CD4-positive, alpha-beta T cell treated with Interleukin-15 for 1 hour (primary cell): ENCODE results near the gene GRK4.

Experiments
- DNase-seq: peaks from one replicate; pipeline ENCODE4 v3.0.0-alpha.2; 2020

Gene GRK4

DNA sequence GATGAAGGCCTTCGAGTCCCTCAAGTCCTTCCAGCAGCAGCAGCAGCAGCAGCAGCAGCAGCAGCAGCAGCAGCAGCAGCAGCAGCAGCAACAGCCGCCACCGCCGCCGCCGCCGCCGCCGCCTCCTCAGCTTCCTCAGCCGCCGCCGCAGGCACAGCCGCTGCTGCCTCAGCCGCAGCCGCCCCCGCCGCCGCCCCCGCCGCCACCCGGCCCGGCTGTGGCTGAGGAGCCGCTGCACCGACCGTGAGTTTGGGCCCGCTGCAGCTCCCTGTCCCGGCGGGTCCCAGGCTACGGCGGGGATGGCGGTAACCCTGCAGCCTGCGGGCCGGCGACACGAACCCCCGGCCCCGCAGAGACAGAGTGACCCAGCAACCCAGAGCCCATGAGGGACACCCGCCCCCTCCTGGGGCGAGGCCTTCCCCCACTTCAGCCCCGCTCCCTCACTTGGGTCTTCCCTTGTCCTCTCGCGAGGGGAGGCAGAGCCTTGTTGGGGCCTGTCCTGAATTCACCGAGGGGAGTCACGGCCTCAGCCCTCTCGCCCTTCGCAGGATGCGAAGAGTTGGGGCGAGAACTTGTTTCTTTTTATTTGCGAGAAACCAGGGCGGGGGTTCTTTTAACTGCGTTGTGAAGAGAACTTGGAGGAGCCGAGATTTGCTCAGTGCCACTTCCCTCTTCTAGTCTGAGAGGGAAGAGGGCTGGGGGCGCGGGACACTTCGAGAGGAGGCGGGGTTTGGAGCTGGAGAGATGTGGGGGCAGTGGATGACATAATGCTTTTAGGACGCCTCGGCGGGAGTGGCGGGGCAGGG lies 111.7 kb downstream of the GRK4 start:
- DNase-seq = peak; percentile 68

DNA sequence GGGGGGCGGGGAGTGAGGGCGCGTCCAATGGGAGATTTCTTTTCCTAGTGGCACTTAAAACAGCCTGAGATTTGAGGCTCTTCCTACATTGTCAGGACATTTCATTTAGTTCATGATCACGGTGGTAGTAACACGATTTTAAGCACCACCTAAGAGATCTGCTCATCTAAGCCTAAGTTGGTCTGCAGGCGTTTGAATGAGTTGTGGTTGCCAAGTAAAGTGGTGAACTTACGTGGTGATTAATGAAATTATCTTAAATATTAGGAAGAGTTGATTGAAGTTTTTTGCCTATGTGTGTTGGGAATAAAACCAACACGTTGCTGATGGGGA lies 112.2 kb downstream of the GRK4 start:
- DNase-seq = no peak

DNA sequence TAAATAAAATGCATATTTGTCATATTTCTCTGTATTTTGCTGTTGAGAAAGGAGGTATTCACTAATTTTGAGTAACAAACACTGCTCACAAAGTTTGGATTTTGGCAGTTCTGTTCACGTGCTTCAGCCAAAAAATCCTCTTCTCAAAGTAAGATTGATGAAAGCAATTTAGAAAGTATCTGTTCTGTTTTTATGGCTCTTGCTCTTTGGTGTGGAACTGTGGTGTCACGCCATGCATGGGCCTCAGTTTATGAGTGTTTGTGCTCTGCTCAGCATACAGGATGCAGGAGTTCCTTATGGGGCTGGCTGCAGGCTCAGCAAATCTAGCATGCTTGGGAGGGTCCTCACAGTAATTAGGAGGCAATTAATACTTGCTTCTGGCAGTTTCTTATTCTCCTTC lies 114.4 kb downstream of the GRK4 start:
- DNase-seq = no peak

DNA sequence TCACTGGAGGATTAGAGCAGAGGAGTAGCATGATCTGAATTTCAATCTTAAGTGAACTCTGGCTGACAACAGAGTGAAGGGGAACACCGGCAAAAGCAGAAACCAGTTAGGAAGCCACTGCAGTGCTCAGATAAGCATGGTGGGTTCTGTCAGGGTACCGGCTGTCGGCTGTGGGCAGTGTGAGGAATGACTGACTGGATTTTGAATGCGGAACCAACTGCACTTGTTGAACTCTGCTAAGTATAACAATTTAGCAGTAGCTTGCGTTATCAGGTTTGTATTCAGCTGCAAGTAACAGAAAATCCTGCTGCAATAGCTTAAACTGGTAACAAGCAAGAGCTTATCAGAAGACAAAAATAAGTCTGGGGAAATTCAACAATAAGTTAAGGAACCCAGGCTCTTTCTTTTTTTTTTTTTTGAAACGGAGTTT lies 116.3 kb downstream of the GRK4 start:
- peak; percentile 44 for DNase-seq

DNA sequence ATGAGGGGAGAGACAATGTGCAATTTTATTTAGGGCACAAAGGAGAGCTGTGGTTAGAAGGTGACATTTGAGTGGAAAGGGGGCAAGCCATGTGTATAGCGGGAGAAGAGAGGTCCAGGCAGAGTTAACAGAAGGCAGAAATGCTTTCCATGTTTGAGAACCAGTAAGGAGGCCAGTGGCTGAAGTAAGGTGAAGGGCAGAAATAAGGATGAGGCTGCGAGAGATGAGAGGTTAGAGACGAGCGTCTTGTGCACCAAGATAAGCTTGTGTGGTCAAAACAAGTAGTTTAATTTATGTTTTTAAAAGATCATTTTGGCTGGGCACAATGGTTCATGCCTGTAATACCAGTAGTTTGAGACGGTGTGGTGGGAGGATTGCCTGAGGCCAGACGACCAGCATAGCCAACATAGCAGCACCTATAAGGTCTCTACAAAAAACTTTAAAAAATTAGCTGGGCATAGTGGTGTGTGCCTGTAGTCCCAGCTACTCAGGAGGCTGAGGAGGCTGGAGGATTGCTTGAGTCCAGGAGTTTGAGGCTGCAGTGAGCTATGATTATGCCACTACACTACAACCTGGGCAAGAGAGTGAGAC lies 119.6 kb downstream of the GRK4 start:
- DNase-seq = no peak

DNA sequence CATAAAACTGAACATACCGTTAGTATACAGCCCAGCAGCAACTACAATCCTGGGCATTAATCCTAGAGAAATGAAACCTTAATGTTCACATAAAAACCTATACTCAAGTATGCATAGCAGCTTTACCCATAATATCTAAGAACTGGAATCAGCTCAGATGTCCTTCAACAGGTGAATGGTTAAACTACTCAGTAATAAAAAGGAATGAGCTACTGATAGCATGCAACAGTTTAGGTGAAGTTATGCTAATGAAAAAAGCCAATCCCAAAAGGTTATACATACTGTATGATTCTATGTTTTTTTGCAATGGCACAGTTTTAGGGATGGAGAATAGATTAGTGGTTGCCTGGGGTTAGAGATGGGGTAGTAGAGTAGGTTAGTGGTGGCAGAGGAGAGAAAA lies 120.4 kb downstream of the GRK4 start:
- DNase-seq = no peak

DNA sequence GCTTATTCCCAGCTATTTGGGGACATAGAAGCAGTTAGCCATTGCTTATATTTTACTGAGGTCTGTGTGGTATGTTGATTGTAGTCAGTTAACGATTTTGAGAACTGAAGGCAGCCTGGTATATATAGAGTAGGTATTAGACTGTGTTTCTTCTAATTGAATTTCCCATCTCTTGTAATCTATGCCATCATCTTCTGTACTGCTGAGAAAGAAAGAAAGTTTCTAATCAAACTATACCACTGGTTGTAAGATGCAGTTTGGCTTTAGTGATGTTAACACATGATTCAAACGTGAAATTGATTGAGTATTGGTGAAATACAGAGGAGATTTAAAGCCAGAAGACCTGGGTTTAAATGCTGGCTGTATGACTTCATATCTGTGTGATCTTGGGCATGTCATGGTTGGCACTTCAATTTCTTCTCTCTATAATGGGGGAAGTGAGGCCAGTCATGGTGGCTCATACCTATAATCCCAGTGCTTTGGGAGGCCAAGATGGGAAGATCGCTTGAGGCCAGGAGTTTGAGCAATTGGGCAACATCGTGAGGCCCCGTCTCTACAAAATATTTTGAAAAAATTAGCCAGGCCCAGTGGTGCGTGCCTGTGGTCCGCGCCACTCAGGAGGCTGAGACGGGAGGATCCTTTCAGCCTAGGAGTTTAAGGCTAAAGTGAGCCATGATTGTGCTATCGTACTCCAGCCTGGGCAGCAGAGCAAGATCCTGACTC lies 122.7 kb downstream of the GRK4 start:
- DNase-seq = no peak

DNA sequence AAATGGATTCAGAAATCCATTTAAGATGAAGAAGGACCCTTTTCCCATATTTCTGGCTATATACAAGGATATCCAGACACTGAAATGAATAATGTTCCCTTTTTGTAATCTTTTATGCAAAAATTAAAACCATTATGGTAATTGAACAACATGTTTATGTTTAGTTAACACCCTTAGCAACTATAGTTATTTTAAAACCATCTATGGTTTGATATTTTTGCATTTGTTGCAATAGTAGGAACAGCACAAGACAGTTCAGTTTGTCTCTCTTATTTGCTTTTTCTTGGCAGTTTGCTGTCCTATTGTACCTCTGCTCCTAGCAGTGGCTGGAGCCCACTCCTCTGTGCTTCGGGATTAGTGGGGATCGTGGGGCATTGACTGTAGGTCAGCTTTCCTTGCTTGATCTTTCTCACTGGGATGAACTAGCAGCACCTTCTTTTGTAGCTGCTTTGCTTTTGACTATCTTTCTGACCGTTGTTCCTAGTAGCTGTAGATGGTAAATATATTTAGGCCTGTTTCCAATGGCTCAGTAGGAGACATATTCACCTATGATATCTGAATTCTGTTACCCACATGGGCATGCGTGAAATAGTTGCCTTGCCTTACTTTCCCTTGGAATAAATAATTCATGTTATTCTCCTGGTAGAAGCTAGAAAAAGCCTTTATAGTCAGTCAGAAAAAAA lies 123.9 kb downstream of the GRK4 start:
- no peak for DNase-seq
